ENCODE measurements around the gene RASEF. TPM values are rescaled to one million over a fixed set of nuclear protein-coding genes. Genes with fewer than 3 reads are reported as not detected.

The RASEF gene
- total and polyA plus RNA-seq, 2 of the 13 experiments (the other 11 are each of a cell fraction or from before 2014, with no cell fraction given) = 0.07 TPM; not detected in 1

DNA sequence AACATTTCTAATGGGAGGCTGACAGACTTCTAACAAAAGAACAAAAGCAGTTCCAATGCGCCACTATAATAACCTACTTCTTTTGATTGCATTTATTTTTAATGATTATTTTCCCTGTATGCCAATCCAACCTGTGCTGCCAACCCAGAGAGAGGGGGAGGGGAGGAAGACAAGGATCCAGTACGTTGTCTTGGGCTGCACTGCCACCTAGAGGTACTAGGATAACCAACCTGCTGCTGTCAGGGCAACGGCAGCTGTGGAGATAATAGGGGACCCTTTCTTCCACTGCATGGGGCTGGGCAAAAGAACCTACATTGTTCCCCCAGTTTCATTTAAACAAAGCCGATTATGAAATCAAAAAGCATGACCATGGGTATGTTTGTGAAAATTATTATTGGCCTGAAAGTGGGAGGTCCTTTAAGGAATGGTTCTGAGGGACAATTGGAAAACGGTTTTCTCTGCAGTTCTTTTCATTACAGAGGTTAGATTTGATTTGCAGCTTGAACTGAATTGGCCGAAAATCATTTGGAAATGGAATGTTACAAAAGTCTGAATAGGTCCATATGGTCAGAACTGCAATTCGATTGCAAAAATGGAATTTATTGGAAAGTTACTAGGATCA lies 101.3 kb downstream of the RASEF start (continued):
- TF ChIP-seq, protein P1, sequence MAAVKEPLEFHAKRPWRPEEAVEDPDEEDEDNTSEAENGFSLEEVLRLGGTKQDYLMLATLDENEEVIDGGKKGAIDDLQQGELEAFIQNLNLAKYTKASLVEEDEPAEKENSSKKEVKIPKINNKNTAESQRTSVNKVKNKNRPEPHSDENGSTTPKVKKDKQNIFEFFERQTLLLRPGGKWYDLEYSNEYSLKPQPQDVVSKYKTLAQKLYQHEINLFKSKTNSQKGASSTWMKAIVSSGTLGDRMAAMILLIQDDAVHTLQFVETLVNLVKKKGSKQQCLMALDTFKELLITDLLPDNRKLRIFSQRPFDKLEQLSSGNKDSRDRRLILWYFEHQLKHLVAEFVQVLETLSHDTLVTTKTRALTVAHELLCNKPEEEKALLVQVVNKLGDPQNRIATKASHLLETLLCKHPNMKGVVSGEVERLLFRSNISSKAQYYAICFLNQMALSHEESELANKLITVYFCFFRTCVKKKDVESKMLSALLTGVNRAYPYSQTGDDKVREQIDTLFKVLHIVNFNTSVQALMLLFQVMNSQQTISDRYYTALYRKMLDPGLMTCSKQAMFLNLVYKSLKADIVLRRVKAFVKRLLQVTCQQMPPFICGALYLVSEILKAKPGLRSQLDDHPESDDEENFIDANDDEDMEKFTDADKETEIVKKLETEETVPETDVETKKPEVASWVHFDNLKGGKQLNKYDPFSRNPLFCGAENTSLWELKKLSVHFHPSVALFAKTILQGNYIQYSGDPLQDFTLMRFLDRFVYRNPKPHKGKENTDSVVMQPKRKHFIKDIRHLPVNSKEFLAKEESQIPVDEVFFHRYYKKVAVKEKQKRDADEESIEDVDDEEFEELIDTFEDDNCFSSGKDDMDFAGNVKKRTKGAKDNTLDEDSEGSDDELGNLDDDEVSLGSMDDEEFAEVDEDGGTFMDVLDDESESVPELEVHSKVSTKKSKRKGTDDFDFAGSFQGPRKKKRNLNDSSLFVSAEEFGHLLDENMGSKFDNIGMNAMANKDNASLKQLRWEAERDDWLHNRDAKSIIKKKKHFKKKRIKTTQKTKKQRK (IDR thresholded peaks at IDR 0.05; ENCODE audit: low read length) = no peak
- TF ChIP-seq DMAP1 (CRISPR knock-in tag; IDR thresholded peaks at IDR 0.05) = no peak
- no peak for TF ChIP-seq ETV6 (CRISPR knock-in tag; conservative IDR thresholded peaks at IDR 0.05)
- TF ChIP-seq NBN (conservative IDR thresholded peaks at IDR 0.05) = no peak
- TF ChIP-seq, protein P2, sequence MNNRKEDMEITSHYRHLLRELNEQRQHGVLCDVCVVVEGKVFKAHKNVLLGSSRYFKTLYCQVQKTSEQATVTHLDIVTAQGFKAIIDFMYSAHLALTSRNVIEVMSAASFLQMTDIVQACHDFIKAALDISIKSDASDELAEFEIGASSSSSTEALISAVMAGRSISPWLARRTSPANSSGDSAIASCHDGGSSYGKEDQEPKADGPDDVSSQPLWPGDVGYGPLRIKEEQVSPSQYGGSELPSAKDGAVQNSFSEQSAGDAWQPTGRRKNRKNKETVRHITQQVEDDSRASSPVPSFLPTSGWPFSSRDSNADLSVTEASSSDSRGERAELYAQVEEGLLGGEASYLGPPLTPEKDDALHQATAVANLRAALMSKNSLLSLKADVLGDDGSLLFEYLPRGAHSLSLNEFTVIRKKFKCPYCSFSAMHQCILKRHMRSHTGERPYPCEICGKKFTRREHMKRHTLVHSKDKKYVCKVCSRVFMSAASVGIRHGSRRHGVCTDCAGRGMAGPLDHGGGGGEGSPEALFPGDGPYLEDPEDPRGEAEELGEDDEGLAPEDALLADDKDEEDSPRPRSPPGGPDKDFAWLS (CRISPR knock-in tag; IDR thresholded peaks at IDR 0.05; ENCODE audit: borderline replicate concordance) = no peak
- peak; percentile 83 for TF ChIP-seq PRPF4 (IDR thresholded peaks at IDR 0.05; ENCODE audit: low read depth, low read length, poor library complexity, severe bottlenecking)
- TF ChIP-seq ADNP (CRISPR knock-in tag; IDR thresholded peaks at IDR 0.05) = no peak
- TF ChIP-seq FOSL2 (CRISPR knock-in tag; IDR thresholded peaks at IDR 0.05) = no peak
- TF ChIP-seq ZNF589 (CRISPR knock-in tag; conservative IDR thresholded peaks at IDR 0.05) = no peak
- TF ChIP-seq, protein P3, sequence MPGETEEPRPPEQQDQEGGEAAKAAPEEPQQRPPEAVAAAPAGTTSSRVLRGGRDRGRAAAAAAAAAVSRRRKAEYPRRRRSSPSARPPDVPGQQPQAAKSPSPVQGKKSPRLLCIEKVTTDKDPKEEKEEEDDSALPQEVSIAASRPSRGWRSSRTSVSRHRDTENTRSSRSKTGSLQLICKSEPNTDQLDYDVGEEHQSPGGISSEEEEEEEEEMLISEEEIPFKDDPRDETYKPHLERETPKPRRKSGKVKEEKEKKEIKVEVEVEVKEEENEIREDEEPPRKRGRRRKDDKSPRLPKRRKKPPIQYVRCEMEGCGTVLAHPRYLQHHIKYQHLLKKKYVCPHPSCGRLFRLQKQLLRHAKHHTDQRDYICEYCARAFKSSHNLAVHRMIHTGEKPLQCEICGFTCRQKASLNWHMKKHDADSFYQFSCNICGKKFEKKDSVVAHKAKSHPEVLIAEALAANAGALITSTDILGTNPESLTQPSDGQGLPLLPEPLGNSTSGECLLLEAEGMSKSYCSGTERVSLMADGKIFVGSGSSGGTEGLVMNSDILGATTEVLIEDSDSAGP (CRISPR knock-in tag; IDR thresholded peaks at IDR 0.05; ENCODE audit: borderline replicate concordance) = no peak
- TF ChIP-seq NCOA2 (CRISPR knock-in tag; IDR thresholded peaks at IDR 0.05) = no peak
- TF ChIP-seq, protein P4, sequence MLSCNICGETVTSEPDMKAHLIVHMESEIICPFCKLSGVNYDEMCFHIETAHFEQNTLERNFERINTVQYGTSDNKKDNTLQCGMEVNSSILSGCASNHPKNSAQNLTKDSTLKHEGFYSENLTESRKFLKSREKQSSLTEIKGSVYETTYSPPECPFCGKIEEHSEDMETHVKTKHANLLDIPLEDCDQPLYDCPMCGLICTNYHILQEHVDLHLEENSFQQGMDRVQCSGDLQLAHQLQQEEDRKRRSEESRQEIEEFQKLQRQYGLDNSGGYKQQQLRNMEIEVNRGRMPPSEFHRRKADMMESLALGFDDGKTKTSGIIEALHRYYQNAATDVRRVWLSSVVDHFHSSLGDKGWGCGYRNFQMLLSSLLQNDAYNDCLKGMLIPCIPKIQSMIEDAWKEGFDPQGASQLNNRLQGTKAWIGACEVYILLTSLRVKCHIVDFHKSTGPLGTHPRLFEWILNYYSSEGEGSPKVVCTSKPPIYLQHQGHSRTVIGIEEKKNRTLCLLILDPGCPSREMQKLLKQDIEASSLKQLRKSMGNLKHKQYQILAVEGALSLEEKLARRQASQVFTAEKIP (CRISPR knock-in tag; IDR thresholded peaks at IDR 0.05; ENCODE audit: borderline replicate concordance) = no peak
- no peak for TF ChIP-seq CBX2 (IDR thresholded peaks at IDR 0.05; ENCODE audit: low read depth, low read length)
- TF ChIP-seq CBX2 (CRISPR knock-in tag; IDR thresholded peaks at IDR 0.05; ENCODE audit: low read depth) = no peak
- peak; percentile 71 for TF ChIP-seq SMC3 (IDR thresholded peaks at IDR 0.05; ENCODE audit: low read length)
- TF ChIP-seq SMARCC2 (IDR thresholded peaks at IDR 0.05) = no peak
- 0 out of 2 replicates have a peak, but pooled peaks have one; percentile 24 for TF ChIP-seq MIXL1 (CRISPR knock-in tag; IDR thresholded peaks at IDR 0.05)
- TF ChIP-seq ZNF7 (CRISPR knock-in tag; IDR thresholded peaks at IDR 0.05) = no peak
- TF ChIP-seq, protein P5, sequence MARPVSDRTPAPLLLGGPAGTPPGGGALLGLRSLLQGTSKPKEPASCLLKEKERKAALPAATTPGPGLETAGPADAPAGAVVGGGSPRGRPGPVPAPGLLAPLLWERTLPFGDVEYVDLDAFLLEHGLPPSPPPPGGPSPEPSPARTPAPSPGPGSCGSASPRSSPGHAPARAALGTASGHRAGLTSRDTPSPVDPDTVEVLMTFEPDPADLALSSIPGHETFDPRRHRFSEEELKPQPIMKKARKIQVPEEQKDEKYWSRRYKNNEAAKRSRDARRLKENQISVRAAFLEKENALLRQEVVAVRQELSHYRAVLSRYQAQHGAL (CRISPR knock-in tag; IDR thresholded peaks at IDR 0.05; ENCODE audit: not compliant biosample characterization) = no peak
- peak; percentile 69; the same call in 1 of the 2 replicates for TF ChIP-seq RAD21 (CRISPR knock-in tag; IDR thresholded peaks at IDR 0.05)
- TF ChIP-seq GTF3A (CRISPR knock-in tag; conservative IDR thresholded peaks at IDR 0.05) = no peak
- no peak for TF ChIP-seq JDP2 (CRISPR knock-in tag; IDR thresholded peaks at IDR 0.05; ENCODE audit: borderline replicate concordance)
- TF ChIP-seq NCOR1 (IDR thresholded peaks at IDR 0.05; ENCODE audit: borderline replicate concordance, low read length) = no peak

Measured in HepG2 (cell line).